ENCODE measurements around the gene GLMN.

Gene GLMN

GRCh38 chr1:92317836-92318493 is 19.2 kb upstream of the GLMN start:
- POLR2A ChIA-PET, result interaction anchor here (1.0 kb wide), 1 partner anchor 9 kb away, joined by 4 read pairs; no protein-coding TSS in a partner anchor
- H3K4me1 ChIP-seq (ENCODE audit: control insufficient read depth, insufficient read depth, low read length), result no peaks in the 10 kb centered on the region
- H3K4me3 ChIP-seq (ENCODE audit: low read depth, low read length), result no peak overlapping the region
- TF ChIP-seq ZBTB17 (tag by site-specific recombination; IDR thresholded peaks at IDR 0.05), result no peak
- TF ChIP-seq ZNF621 (tag by site-specific recombination; IDR thresholded peaks at IDR 0.05), result no peak
- no peak for TF ChIP-seq ZNF26 (tag by site-specific recombination; IDR thresholded peaks at IDR 0.05)
- TF ChIP-seq ZNF664 (tag by site-specific recombination; IDR thresholded peaks at IDR 0.05), result peak; percentile 84
- CTCF ChIA-PET, result interaction anchor here (0.8 to 1.1 kb wide), 2 partner anchors 263 to 305 kb away, joined by 3 to 5 read pairs; no protein-coding TSS in a partner anchor
- H3K27ac ChIP-seq (ENCODE audit: extremely low read depth, low read depth, low read length), result no peak overlapping the region
- no peaks in the 10 kb centered on the region for H3K9me3 ChIP-seq (ENCODE audit: control insufficient read depth, insufficient read depth, low read depth, low read length)
- peaks cover 18 to 30% of the 10 kb centered on the region in 2 experiments for H3K36me3 ChIP-seq (ENCODE audit: control insufficient read depth in 2 of 2, insufficient read depth in 1 of 2, low read length in 2 of 2)

GRCh38 chr1:92315766-92316599 is 17.2 kb upstream of the GLMN start:
- TF ChIP-seq EGR2 (tag by site-specific recombination; IDR thresholded peaks at IDR 0.05; ENCODE audit: low read depth), result no peak
- TF ChIP-seq ZNF518A (tag by site-specific recombination; conservative IDR thresholded peaks at IDR 0.05; ENCODE audit: low read depth), result no peak
- no peak for TF ChIP-seq ZNF514 (tag by site-specific recombination; IDR thresholded peaks at IDR 0.05)
- TF ChIP-seq ZNF350 (tag by site-specific recombination; IDR thresholded peaks at IDR 0.05), result no peak
- no peak for TF ChIP-seq ZNF112 (tag by site-specific recombination; IDR thresholded peaks at IDR 0.05)
- no peak for TF ChIP-seq OVOL3 (tag by site-specific recombination; IDR thresholded peaks at IDR 0.05)
- TF ChIP-seq GLIS1 (tag by site-specific recombination; IDR thresholded peaks at IDR 0.05), result no peak
- TF ChIP-seq BCL6B (tag by site-specific recombination; IDR thresholded peaks at IDR 0.05), result no peak
- TF ChIP-seq ZNF433 (tag by site-specific recombination; IDR thresholded peaks at IDR 0.05; ENCODE audit: low read depth), result no peak
- TF ChIP-seq ZNF624 (tag by site-specific recombination; IDR thresholded peaks at IDR 0.05), result no peak
- no peak for TF ChIP-seq GFI1B (tag by site-specific recombination; IDR thresholded peaks at IDR 0.05)
- TF ChIP-seq ZFP3 (tag by site-specific recombination; IDR thresholded peaks at IDR 0.05; ENCODE audit: low read depth), result no peak
- no peak for TF ChIP-seq ZNF311 (tag by site-specific recombination; IDR thresholded peaks at IDR 0.05; ENCODE audit: borderline replicate concordance)
- TF ChIP-seq ZBTB44 (tag by site-specific recombination; IDR thresholded peaks at IDR 0.05), result no peak
- TF ChIP-seq ZNF155 (tag by site-specific recombination; IDR thresholded peaks at IDR 0.05), result no peak
- TF ChIP-seq MYNN (tag by site-specific recombination; IDR thresholded peaks at IDR 0.05; ENCODE audit: borderline replicate concordance), result no peak
- TF ChIP-seq HOXD13 (CRISPR knock-in tag; IDR thresholded peaks at IDR 0.05; ENCODE audit: borderline replicate concordance), result no peak
- TF ChIP-seq SCRT1 (tag by site-specific recombination; IDR thresholded peaks at IDR 0.05; ENCODE audit: borderline replicate concordance), result no peak
- no peak for TF ChIP-seq ZNF266 (tag by site-specific recombination; IDR thresholded peaks at IDR 0.05; ENCODE audit: low read depth)
- no peak for TF ChIP-seq ZNF660 (tag by site-specific recombination; IDR thresholded peaks at IDR 0.05)
- Histone ChIP-seq H3K27ac (ENCODE audit: extremely low read depth, low read depth, low read length) (no peak overlapping the region), H3K4me1 (ENCODE audit: control insufficient read depth, insufficient read depth, low read length) (no peaks in the 10 kb centered on the region), H3K36me3 (ENCODE audit: control insufficient read depth in 2 of 2, insufficient read depth in 1 of 2, low read length in 2 of 2) (peaks cover 26 to 47% of the 10 kb centered on the region in 2 experiments), H3K4me3 (ENCODE audit: low read depth, low read length) (no peak overlapping the region), H3K9me3 (ENCODE audit: control insufficient read depth, insufficient read depth, low read depth, low read length) (no peaks in the 10 kb centered on the region)
- POLR2A ChIA-PET, result no interaction called here
- CTCF ChIA-PET, result interaction anchor here (0.6 kb wide), 1 partner anchor 99 kb away, joined by 3 read pairs; no protein-coding TSS in a partner anchor

All from HEK293 (cell line).